Measurements from ENCODE around the gene WDR45.
A peak's percentile ranks its signal among the peaks of the same experiment; 100 is the strongest.

The WDR45 gene

GRCh38 chrX:49043220-49043986 lies 36.3 kb downstream of the WDR45 start, which contains the start of gene TFE3:
Gene TFE3, minus strand, starts transcription at chrX:49043357. Its CDS starts 131 bp downstream, at chrX:49043226.
- peak; percentile 97 for DNase-seq (ENCODE audit: low spot score)

DNA sequence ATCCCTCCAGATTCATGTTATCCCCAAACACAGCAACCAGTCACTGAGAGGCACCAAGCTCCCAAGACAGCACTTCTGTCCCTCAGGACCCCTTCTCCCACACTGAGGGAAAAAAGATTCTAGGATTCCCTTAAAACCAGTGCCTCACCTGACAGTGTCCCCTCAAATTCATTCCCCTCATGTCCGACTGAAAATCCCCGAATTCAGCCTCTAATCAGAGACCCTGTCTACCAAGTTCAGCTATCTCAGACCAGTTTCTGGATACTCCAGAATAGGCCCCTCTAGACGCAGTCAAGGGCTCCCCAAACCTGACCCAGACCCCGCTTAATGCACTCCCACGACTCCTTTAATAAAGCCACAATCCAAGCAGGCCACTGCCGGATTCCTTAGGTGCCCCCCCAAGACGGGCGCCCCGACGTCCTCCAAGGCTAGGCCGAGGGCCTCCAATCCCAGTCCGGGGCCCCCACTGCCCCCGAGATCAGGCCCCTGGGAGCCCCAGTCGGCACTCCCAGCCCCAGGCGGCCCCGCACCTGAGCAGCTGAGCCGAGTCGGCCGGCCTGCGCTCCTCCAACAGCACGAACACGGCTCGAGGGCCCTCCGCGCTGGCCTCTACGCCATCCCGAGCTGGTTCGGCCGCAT lies 37.0 kb downstream of the WDR45 start:
- no peak for DNase-seq (ENCODE audit: low spot score)

DNA sequence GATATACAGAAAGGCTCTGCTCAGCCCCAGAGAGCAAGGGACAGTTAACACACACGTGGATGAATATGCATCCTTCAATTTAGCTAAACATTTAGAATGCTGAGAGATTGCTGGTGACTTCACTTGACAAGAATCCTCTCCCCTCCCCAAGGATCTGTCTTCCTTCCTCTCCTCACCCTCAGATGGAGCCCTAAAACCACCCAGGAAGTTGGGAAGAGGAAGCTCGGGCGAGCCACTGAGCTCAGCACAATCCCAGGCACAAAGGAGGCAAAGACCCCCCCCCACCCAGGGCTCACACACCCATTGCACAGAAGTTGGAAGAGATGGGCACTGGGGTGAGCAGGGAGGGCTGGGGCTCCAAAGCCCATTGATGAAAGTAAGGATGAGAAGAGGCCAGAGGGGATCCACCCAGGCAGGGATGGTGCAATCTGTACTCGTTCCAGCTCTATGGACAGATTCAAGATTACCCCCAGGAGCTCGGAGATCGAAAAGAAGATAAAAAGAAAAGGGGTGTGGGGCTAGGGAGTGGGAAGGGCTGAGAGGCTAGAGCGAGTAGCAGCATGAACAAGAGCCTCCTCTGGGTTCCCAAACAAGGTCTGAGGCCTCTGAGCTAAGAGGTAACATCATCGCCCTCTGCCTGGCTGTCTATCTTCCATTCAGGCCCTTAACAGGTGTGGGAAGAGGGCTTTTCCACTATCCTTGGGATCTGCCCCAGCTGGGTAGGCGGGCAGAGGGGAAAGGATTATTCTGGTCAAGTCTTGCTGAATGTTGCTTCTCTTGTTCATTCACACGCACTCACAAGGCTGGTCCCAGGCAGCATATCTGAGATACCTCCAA lies 37.7 kb downstream of the WDR45 start:
- DNase-seq (ENCODE audit: low spot score) = no peak

DNA sequence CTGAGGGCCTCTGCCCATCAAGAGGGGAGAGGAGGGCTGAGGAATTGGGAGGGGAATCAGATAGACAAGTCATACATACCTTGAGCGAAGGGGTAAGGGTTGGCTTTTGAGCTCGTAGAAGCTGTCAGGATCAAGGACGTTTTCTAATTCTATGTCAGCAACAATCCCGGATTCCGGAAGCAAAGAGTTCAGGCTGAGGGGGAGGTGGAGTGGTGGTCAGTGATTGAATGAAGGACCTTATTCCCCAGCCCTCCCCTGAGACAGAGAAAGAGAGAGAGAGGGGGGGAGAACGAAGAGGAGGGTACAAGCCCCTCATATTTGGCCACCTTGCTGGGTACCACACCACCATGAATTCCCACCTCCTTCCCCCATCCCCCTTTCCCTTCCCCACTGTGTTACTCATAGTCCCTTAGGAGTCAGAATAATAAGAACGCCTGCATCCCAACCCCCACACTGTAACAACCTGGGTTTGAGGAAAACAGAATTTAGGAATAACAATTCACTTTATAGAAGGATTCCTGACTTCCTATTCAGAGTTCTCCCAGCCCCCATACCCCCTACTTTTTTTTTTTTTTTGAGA lies 39.2 kb downstream of the WDR45 start:
- no peak for DNase-seq (ENCODE audit: low spot score)

GRCh38 chrX:49039598-49040375 lies 39.9 kb downstream of the WDR45 start:
- DNase-seq (ENCODE audit: low spot score) = peak; percentile 55

- DNase-seq (ENCODE audit: low spot score) = no peak
Measured at GRCh38 chrX:49037883-49038475, 41.7 kb downstream of the WDR45 start.

GRCh38 chrX:49030283-49030682 lies 49.4 kb downstream of the WDR45 start:
- no peak for DNase-seq (ENCODE audit: low spot score)

DNA sequence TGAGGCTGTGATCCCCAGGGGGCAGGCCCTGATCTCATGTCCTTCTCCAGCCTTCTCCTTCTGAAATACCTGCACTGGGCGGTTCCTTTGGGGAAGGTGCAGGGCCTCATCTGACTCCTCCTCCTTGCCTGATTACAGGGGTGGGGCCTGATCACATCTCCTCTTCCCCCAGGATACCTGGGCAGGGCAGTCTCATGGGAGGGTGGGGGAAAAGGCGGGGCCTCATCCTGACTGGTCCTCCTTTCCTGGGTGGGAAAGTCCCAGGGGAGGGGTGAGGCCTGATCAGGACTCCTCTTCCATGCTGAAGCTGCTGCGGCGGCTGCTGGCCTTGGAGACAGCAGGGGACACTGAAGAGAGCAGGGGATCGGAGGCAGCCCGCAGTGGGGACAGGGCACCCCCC lies 49.8 kb downstream of the WDR45 start:
- no peak for DNase-seq (ENCODE audit: low spot score)
